NCI-H510A (cell line): Measurements from ENCODE around the gene EPN1.

ENCODE experiments used
- DNase-seq: peaks from one replicate; lab custom pipeline; 2025; lab: John Stamatoyannopoulos, UW

EPN1 gene

DNA sequence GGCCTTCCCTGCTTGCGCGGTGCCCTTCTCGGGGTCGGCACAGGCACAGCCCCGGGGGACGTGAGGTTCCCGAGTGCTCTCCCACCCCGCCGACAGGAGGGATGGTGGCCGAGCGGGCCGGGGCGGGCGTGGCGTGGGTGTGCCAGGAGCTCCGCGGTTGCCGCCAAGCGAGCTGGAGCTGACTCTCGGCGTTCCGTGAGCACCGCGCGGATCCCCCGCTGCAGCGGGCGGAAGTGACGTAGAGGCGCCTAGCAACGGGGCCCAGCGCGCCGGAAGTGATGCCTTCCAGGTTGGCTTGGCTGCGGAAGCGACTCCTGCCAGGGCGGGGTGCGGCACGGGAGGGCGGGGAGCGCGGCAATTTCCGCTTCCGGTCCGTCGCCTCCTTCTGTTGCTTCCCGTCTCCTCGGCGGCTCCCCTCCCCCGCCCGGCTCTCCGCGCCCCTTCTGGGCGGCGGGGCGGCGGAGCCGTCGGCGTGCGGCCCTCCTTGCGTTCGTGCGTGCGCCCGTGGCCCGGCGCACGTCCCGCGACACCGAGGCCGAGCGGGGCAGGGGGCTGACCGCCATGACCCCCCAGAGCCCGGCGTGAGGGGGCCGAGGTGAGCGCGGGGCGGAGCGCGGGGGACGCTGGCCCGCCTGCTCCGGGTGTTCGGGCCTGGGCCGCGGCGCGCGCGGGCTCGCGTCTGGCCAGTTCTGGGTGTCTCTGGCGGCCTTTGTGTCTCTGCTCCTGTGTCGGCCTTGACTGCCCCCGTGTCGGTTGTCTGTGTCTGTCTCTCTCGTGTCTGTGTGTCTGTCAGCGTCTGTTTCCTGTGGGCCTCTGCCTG lies at the start of gene EPN1:
Gene EPN1 (plus strand): TSS at position 386 of the 820 bp plus-strand sequence. CDS start 3,402 bp downstream, outside the sequence.
- DNase-seq, result peak; percentile 95

DNA sequence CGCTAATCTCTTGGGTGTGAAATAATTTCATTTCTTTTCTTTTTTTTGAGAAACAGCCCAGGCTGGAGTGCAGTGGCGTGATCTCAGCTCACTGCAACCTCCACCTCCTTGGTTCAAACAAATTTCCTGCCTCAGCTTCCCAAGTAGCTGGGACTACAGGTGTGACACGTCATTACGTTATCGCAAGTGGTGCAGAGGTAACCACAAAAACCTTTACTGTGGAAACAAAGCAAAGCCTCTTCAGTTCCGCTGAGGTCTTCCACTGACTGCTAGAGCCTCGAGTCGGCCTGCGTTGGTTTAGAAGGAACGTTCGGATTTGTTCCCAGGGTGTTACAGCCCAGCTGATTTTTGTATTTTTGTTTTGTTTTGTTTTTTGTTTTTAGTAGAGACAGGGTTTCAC lies 48.7 kb upstream of the EPN1 start:
- DNase-seq, result no peak

DNA sequence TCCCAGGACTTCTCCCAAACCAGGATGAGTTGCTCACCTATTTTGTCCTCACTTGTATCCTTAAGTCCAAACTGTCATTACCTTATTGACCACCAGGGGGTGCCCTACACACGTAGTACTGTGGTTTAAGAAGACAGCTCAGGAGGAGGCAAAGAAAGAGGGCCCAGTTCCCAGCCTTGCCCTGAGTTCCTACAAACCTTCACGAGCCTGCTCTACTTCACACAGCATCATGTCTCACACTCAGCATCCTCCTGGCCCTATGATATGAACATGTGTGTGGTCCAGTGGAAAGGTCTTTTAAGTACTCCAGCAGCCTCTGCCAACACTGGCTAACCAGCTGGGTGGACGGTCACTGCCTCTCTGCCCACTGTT lies 42.6 kb upstream of the EPN1 start:
- peak; percentile 53 for DNase-seq

DNA sequence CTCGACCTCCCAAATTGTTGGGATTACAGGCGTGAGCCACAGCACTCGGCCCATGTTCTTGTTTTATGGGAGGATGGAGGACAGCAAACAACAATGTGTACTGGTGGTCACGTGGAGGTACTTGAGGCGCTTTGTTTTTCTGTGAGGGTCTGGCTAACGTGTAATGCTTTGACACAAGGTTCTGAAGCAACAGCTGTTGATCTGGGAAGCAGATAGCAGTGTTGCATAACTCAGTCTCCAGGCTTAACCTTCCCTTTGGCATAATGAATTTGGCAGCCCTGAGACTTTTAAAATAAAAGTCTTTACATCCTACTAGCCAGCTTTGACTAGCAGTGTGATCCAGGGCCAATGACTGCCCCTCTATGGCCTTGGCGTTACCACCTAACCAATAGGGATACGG lies 41.2 kb upstream of the EPN1 start:
- DNase-seq, result no peak

DNA sequence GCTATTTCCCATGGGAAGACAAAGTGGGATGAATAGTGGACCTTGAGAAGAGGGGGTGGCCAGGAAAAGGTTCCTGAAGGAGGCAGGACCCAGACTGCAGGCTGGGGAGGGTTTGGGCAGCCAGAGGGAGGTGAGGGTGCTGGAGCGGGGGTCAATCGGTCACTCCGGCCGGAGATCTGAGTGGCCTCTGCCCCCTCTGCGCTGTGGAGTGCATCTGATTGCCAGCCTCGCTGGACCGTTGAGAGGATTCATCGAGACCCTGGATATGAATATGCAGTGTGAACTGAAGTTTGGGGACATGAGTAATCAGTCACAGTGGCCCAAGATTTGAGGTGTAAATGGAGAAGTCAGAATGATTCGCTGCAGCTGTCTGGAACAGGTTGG lies 39.7 kb upstream of the EPN1 start:
- DNase-seq, result no peak

DNA sequence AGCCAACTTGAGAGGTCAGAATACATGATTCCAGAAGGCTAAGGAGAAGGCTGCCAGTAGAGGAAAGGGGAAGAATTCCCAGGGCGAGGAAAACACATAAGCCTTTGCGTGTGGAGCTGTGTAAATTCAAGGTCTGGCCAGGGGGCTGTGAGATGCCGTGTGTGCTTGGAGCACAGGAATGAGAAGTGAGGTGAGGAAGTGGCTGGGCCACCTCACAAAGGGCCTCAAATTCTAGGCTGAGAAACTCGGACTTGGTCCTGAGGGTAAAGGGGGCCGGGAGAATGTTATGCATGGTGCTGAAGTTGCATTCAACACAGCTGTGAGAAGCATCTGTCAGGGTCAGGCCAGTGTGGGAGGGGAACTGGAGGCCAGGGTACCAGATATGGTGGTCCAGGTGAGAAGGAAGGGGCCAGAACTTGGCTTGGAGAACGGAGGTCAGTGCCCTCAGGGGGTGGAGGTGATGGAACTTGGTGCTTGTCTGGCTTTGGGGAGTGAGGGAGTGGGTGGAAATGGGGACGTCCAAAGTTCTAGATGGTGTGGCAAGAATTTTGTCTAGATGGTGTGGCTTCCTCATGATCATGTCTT lies 39.1 kb upstream of the EPN1 start:
- no peak for DNase-seq

DNA sequence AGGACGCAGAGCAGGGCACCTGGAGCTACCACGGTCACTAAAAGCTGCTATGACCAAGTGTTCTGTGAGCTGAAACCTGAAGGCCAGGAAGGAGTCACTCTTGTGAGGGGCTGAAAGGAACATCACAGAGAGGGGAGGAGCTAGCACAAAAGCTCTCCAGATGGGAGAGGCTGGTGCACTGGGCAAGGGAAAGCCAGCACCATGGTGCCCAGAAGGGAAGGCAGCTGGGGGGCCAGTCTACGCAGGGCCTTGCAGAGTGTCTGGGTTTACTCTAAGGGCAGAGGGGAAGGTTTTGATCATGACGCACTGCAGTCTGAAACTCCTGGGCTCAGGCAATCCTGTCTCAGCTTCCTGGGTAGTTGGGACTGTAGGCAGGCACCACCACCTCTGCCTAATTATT lies 38.3 kb upstream of the EPN1 start:
- DNase-seq, result no peak

DNA sequence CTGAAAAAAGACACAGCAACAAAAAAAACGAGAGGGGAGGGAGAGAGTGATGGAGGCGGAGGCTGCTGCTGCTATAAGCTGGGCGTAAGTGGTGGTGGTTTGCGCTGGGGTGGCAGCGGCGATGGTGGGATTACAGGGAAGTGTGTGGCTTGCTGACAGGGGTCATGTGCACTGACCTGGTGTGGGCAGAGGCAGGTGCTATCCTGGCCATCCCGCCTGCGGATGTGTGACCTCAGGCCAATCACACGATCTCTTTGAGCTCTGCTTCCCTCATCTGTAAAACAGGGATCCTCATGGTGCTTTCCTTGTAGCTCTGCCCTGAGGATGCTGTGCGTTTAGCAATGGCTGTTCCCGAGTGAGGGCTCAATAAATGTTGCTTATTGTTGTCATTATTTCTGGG lies 37.5 kb upstream of the EPN1 start:
- no peak for DNase-seq

DNA sequence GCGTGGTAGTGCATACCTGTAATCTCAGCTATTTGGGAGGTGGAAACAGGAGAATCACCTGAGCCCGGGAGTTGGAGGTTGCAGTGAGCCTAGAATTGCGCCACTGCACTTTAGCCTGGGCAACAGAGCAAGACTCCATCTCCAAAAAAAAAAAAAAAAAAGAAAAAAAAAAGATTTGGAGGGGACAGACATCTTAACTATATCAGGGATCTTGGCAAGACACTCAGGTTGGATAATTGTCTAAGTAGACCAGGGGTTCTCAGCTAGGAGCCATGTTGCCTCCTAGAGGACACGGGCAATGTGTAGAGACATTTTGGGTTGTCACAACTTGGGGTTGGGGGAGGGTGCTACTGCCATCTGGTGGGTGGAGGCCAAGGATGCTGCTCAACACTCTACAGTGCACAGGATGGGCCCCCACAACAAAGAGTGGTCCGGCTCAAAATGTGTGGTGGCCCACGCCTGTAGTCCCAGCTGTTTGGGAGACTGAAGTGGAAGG lies 36.1 kb upstream of the EPN1 start:
- no peak for DNase-seq

DNA sequence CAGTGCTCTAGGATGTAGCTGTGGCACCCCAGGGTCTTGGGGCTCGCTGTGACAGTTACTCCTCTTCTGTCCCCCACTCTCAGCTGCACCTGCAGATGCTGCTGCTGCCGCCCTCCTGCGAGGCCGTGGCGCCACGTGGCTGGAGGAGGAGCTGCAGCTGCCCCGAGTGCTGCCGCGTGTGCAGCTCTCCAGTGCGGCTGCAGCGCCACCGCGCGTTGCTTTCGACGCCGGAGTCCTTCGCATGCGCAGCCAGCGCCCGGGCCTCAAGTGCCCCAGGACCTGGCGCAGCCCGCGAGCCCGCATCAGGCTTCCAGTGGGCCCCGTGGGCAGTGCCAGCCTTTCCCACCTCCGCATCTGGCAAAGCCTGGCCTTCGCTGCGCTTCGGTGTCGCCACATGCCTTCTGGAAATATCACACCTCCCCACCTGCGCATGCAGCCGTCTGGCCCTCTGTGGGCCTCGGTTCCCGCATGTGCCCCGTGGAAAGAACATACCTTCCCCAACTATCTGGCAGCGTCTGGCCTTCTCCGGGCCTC lies 34.9 kb upstream of the EPN1 start:
- peak; percentile 83 for DNase-seq

DNA sequence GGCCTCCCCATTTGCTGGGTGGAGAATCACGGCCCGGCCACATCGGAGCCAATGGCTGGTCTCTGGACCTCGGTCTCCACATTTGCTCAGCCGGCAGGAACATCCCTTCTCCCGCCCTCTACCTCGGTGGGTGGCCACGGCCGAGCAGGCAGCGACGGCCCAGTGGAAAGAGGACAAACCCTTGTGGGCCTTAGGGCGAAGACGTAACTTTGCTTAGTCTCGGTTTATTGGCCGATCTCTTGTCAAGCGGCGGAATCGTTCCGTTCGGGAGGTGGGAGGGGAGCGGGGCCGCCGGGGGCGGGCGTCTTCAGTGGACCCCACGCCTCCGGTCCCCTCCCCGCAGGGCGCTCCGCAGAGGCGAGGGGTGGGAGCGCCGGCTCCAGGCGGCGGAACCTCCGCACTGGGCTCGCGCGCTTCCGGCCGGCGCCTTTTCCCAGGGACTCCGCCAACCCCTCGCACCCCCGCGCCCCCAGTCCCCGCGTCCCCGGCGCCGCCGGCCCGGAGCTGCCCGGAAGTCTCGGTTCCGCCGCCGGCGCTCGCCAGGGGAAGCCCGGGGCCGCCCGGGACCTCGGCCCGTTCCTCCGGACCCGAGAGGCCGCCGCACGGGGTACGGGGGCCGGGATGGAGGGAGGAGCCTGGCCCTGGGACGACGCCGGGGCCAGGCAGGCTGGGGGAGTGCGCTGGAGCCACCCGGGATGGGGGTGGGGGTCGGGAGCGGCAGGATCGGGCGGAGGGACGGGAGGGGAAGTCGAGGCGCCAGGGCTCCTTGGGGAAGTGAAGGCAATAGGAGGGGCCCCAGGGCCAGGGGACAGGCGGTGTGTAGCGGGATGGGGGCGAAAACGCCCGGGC lies 34.2 kb upstream of the EPN1 start, which contains the start of gene ZNF580:
Gene ZNF580 (plus strand): TSS at position 426 of the 849 bp plus-strand sequence. CDS start 1,507 bp downstream, outside the sequence.
- peak; percentile 53 for DNase-seq

DNA sequence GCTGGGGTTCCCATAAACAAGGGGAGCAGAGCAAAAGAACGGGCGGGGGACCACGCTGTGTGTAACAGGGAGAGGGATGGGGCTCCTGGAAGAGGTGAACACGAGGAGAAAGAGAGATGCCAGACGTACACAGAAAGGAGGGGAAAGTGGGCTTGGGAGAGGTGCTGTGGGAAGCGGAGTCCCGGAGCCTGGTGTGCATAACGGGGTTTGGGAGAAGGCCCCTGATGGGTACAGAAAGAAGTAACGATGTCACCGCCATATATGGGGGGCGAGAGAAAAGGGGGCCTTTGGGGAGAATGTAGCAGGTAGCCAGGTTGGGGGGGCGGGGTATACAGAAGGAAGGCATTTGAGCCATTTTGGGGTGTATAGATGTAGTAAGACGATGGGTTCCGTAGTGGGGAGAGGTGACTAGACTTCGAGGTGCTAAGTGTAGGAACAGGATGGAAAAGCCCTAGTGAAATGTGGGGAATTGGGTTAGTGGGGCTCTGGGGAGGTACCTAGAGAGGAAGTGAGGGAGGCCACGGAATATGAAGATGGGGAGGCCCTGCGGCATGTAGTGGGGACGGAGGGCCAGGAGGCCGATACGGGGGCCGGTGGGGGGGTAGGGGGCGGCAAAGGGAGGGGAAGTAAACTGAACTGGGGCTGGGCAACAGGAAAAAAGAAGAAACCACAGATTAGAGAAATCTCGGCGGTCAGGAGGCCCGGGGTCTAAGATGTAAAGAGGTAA lies 33.4 kb upstream of the EPN1 start:
- no peak for DNase-seq

DNA sequence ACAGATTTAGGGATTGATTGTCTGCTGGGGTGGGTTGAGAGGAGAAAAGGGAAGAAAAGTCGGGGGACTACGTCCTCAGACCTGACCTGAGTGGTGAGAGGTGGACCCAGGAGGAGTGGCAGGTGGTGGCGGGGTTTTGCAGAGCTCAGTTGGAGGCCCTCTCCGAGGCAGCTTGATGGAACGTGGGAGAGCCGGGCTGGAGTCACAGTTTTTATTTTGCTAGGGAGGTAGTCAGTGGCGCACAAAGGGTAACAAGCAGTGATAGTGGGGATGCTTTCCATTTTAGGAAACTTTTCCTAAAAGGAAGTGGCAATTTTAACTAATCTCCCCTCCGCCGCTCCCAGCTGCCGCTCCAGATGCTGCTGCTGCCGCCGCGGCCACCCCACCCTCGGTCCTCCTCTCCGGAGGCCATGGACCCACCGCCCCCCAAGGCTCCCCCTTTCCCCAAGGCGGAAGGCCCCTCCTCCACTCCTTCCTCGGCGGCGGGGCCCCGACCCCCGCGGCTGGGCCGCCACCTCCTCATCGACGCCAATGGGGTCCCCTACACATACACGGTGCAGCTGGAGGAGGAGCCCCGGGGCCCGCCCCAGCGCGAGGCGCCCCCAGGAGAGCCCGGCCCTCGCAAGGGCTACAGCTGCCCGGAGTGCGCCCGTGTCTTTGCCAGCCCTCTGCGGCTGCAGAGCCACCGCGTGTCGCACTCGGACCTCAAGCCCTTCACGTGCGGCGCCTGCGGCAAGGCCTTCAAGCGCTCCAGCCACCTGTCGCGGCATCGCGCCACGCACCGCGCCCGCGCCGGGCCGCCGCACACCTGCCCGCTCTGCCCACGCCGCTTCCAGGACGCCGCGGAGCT lies 32.6 kb upstream of the EPN1 start:
- DNase-seq, result no peak

DNA sequence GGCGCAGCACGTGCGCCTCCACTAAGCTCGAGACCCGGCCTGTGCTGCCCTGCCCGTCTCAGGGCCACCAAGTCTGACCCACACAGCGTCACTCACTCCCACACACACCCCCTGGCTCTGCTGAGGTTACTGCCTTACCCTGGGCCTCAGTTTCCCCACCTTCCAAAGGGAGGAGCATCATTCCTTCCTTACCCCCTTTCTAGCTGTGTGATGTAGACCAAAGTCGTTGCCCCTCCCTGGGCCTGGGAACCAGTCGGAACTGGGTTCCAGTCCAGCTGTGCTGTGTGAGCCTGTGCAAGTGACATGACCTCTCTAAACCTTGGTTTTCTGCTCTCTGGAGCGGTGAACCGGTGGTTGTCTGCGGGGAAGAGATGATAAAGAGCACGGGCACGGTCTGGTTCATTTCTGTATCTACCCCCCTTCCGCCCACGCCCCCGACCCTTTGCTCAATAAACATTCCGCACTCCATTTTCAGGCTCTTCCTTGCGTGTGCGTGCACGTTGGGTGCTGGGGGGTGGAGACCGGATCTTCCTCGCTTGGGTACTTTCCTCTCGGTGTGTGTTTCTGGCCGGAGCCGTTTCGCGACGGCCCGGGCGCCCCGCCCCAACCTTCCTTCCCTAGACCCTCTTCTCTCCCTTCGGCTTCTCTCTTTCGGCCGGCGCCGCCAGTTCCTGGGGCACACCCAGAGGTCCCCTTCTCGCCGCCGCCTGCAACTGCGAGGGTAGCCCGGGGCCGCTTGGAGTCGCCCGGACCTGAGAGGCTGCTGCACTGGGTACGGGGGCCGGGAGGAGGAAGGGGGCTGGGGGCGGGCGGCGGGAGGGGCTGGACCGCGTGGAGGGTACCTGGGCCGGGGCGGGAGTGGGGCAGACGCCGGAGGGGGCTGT lies 31.8 kb upstream of the EPN1 start, which contains the start of gene ZNF581:
Gene ZNF581 (plus strand): TSS at position 647 of the 884 bp plus-strand sequence. CDS start 923 bp downstream, outside the sequence.
- DNase-seq, result peak; percentile 43

DNA sequence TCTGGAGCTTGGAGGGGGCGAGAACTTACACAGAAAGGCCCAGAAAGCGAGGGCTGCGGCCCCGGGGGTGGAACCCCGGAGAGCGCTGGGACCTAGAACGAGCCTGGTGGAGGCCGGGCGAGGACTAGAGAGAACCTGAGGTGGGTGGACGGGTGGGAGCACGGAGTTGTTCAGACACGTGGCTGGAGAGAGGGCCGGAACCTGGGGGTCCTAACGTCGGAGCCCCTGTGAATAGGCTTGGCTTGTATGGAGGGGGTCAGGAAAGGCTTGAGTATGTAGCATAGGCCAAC lies 31.2 kb upstream of the EPN1 start:
- no peak for DNase-seq

DNA sequence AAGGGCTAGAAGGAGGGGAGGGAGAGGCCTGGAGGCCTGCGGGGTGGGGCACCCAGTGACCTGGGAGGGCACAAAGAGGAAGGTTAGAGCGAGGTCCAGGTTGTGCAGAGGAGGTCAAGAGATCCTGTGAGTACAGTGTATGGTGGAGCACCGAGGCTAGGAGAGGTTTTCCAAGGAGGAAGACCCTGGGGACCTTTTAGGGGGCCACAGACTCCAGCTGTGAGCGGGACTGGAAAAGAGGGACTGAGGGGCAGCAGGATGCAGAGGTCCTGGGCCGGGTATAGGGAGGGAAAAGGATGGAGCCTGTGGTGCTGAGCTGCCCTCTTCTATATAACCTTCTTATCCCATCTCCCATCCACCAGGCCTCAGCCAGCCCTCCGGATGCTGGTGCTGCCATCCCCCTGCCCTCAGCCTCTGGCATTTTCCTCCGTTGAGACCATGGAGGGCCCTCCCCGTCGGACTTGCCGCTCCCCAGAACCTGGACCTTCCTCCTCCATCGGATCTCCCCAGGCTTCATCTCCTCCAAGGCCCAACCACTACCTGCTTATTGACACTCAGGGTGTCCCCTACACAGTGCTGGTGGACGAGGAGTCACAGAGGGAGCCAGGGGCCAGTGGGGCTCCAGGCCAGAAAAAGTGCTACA lies 30.7 kb upstream of the EPN1 start:
- no peak for DNase-seq

DNA sequence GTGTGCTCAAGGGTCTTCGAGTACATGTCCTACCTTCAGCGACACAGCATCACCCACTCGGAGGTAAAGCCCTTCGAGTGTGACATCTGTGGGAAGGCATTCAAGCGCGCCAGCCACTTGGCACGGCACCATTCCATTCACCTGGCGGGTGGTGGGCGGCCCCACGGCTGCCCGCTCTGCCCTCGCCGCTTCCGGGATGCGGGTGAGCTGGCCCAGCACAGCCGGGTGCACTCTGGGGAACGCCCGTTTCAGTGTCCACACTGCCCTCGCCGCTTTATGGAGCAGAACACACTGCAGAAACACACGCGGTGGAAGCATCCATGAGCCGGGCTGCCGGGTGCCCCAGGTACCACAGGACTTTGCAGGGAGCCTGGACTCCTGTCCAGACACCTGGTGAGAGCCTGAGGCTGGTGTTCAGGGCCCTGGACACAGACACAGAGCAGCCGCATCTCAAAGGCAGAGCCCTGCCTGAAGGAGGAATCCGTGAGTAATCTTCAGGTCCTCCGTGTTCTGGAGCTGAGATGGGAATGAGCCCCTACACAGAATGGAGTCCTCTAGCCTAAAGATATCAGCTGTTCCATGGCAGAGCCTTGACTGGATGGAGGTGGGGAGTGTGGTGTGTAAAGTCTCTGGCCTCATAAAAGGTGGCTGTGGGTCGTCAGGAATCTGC lies 30.0 kb upstream of the EPN1 start:
- DNase-seq, result no peak

DNA sequence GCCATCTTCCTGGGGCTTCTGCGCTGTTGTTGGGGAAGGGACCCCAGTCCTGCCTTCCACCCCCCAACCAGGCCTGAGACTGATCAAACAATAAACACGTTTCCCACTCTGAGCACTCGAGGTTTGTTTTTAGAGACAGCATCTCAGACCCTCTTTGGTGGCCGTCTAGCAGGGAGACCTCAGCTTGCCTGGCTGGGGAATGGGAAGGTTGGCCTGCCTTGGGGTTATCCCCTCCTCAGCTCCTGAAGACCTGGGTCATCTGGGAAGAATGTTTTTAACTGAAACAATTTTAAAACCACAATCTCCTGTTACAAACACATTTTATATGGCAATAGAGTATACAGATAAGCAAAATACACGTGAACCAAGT lies 29.5 kb upstream of the EPN1 start:
- DNase-seq, result no peak
